ENCODE measurements around the gene MRPS5.

Gene MRPS5

DNA sequence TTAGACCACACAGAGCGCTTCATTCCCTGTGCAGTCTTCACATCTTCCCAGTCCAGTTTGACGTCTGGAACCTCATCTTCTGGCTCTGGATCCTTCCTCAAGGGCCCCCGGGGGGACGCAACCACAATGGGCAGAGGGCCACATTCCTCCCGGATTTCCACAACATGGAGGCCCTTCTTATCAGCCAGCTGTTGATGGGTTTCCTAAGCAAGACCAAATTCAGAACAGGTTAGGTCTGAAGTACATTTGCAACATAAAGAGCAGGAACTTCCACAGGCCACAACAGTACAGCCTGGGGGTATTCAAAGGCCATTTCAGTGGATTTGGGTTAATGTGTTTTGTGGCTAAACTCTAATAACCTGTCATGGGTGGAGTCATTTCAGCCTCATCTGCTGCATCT is 34.2 kb downstream of the MRPS5 start:
- no peak for DNase-seq

DNA sequence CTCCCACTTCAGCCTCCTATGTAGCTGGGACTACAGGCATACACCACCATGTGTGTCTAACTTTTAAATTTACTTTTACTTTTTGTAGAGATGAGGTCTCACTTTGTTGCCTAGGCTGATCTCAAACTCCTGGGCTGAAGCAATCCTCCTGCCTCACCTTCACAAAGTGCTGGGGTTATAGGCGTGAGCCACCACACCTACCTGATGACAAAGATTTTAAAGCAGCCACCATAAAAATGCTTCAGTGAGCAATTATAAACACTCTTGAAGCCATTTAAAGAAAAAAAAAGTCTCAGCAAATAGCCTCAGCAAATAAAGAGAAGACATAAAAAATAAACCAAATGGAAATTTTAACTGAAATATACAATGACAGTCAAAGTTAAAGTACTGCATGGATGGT is 35.6 kb downstream of the MRPS5 start:
- no peak for DNase-seq

DNA sequence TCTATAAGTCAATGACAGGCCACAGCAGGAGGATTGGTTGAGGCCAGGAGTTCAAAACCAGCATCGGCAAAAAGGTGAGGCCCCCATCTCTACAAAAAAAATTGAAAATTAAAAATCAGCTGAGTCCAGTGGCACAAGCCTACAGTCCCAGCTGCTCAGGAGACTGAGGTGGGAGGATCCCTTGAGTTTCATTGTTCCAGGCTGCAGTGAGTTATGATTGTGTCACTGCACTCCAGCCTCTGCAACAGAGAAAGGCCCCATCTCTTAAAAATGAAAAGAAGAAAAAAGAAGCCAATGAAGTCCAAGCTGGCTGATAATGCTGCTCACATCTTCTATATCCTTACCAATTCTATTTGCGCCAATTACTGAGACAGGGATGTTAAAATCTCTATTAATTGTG is 39.1 kb downstream of the MRPS5 start:
- DNase-seq, result no peak

DNA sequence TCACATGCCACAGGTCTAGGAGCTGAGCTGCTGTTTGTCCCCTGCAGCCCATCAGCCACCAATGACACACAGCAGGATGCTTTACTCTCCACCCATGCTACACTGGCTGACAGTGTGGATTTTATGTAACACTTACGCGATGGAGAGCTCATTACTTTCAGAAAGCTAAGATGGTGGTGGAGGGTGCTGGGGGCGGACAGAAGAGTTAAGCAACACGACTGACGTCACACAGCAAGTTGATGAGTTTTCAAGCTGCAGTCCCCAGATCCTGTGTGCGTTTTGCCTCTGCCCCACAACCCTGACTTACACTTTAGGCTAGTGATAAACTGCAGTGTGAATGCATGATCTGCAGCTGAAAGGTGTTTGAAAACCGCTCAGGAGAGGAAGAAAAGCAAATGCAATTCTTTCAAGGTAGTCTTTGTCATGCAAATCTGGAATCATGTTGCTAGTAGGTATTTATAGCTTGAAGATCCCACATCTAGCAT is 42.4 kb downstream of the MRPS5 start:
- DNase-seq, result no peak

DNA sequence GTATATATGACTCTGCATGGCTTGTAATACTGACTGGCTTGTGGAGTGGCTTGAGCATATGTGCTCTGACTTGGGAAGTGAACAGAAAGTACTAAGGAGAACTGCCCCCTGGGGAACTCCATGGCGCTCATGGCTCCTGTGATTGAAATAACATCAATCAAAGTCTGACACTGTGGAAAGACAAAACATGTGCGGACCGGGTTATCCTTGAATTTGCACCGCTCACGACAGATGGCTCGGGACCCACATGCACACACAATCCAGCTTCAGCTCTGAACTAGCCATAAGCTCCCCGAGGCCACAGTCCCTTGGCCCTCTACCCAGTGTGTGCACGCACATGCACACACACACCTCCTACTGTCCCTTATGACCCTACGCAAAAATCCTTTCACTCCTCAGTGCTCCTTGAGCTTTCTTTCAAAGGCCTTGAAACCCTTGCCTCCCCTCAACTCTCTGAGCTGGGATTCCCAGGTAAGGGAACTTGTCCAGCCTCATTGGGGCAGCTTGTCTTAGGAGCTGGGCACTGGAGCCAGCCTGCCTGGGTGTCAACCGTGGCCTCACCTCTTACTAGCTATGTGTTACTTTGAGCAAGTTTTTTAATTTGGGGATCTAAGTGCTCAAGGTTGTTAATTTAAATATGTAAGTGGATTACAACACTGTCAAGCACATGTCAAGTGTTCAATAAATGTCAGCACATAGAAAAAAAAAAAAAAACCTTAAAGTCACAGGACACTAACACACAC is 43.6 kb downstream of the MRPS5 start:
- no peak for DNase-seq

DNA sequence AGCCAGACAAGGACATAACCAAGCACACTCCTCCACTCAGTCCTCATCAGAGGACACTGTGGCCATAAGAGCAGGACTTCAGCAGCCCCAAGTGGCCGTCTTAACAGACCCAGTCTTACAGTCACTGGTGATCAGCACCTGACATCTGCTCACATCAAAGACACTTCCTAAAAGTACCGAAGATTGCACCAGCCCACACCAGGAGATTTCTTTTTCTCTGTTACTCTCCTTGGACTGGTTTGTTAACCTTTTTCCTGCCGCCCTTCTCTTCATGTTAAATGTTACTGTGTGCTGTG is 44.1 kb downstream of the MRPS5 start:
- DNase-seq, result no peak

DNA sequence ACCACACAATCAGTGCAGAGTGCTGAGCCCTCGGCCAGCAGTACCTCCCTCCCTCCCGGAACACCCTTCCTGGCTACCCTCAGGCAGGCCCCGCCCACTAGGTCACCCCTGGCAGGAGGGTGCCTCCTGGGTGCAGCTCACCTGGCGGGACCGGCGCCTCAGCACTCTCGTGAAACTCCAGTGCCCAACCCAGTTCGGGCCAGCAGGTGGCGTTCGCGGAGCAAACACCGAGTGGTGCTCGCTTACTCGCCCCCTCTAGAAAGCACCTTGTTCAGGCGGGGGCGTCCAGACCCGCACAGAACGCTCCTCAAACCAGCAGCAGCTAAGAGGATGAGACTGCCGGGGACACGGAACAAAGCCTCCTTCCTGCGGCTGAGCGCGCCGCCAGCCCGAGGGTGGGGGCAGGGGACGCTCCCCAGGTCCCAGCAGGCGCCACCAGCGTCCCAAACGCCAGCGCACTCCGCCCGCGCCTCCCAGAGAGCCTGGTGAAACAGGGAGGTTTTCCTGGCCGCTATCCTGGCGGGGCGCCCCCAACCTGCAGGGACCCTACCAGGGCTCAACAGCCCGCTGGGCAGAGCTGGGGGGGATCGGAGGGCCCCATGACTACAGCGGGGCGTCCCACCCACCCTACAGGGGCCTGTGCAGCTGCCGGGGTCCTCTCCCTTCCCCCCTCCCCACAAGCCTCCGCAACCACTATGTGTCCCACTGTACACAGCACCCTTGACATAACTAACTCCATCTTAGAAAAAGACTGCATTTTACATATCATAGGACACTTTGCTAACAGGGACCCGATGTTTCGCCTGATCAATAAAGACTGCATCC is 44.7 kb downstream of the MRPS5 start:
- DNase-seq, result peak; percentile 53

DNA sequence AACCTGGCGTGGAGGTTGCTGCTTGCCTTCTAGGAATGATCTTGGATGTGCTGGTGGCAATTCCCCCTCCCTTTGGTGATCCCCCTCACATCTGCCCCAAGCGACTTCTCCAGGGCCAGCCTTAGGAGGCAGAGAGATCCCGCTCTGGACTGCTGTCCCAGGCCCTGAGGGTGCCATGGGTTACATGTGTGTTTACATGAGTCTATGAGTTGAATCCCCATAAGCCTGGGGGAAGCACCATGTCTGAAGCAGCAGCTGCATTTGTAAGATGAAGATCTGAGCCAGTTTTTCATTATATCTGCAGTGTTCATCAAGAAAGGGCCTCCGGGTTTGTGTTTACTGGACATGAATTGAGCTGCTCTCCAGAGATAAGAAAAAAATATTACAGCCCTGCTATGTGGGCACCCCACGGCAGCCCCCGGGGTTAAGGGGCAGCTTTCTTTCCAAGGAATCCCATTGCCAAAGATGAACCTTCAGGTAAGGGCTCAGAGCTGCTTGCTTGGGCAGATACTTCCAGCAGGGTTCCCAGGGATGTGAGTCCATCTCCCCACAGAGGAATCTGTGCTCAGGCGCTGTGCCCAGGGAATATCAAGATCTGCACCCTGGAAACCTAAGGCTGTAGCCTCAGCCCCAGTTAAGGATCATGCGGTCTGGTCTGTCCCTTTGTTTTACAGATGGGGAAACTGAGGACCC is 46.0 kb downstream of the MRPS5 start:
- no peak for DNase-seq

DNA sequence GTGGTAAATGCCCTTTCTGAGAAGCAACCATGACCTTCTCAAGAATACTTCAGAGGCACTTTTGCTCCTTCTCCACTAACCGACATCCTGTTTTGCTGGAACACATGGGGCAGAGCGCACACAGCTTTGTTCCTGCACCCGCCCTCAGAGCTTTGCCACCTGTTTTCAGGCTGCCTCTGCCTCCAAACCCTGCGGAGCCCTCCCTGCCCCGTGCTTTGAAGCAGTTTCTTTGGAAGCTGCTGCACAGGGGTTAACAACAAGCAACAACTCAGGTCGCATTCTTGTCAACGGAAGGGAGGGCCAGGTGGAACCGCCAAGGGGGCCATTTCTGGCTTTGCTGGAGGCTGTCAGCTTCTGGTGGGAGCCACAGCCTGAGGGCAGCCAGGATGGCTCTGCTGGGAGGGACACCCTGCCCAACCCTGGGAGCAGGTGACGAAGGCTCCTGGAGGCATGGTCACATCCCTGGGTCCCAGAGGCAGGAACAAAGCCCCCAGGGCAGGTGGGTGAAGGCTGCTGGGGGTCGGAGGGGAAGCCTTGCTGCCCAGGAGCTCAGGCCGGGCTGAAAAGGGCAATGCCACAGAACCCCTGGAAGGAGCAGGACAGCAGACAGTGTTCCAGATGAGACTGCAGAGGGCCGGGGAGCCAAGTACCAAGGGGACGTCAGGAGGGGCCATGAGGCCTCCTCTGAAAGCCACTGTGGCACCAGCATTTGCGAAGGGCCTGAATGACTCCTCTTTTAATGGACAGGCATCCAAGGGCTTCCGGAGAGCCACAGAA is 46.8 kb downstream of the MRPS5 start:
- DNase-seq, result no peak

DNA sequence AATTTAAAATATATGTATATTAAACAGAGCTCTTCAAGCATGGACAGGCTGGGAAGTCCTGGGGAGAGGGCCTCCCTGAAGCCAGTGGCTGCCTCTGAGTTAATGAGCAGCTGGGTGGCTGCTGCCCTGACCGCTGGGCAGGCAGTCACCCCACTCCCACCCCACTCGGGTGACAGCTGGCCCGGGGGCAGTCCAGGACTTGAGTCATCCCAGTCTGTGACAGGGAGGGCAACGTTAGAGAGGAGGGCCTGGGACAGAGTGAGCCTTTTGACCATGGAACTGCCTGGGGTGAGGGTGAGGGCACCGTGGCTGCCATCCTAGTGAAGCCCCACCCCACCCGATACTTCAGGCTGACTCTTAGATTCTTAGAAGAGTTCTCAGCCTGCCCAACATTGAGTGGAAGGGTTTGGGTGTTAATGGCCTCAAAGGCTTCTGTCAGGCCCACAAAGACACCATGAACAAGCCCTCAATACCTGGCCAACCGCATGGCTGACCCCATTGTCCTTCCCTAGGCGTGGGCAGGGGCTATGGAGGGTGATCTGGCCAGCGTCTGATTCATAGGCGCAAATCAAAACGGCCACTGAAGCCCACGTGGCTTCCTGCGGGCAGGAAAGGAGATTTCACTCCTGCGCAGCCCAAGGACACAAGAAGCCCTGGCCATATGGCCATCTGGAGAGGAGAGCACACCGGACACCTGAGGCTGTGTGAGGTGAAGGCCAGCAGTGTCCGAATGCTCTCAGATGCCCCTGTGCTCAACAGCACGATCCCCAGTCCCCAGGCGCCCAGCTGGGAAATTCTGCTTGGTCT is 47.5 kb downstream of the MRPS5 start:
- DNase-seq, result no peak

DNA sequence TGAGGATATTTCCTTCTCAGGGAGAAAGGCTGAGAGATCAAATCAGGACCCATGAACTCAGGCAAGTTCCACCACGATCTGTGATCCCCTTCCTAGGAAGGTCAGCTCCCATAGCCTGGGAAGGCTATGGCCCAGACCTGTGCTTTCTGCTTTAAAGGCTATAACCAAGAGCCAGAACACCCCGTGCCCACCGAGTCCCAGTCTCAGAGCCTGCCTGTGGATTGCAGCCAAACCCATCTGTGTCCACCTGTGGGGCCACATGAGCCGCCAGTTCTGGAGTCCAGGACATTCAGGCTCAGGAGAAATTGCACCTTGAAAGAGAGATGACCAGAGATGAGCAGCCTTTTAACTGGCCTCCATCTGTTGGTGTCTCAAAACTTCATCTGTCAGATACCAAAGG is 49.2 kb downstream of the MRPS5 start:
- no peak for DNase-seq

DNA sequence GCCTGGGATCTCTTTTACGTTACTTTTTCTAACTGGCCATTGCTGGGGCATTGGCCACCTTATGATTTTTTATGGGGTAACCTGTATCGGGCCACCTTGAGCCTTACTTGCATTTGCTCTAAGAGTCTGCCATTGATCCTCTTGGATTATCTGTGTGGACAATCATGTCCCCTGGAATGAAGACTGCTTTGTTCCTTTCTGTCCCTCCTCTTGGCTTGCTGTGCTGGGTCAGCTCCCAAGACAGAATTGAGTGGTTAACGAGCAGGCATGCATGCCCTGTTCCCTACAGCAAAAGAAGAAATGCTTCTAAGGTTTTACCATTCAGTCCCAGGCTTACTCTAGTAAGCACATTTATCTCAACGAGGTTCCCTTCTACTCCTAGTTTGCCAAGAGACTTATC is 49.8 kb downstream of the MRPS5 start:
- DNase-seq, result no peak

DNA sequence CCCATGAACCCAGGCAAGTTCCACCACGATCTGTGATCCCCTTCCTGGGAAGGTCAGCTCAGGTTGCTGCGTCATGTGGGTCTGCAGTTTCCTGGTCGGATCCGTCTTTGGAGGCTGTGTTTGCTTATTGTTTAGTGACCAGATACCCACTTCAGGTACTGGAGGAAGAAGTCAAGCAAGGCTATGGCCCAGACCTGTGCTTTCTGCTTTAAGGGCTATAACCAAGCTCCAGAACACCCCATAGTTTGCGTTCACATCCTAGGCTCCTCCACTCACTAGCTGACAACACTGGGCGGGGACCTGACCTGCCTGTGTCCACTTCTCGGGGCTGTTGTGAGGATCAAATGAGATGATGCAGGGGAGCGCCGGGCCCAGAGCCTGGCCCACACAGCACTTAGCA is 52.1 kb downstream of the MRPS5 start:
- DNase-seq, result no peak

DNA sequence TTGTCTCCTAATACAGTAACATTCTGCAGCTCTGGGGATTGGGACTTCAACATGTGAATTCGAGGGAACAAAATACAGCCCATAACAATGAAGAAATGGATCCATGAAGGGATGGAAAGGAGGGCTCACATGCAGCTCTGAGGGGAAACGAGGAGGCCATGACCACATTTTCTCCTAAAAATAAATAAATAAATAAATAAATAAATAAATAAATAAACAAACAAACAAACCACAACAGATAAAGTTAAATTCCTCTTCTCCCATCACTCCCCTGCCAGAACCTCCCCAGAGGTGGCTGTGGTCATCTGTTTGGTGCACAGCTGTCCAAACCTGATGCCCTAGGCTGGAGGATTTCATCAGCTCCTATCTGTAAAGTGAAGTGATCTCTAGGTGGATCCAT is 53.4 kb downstream of the MRPS5 start:
- DNase-seq, result no peak

DNA sequence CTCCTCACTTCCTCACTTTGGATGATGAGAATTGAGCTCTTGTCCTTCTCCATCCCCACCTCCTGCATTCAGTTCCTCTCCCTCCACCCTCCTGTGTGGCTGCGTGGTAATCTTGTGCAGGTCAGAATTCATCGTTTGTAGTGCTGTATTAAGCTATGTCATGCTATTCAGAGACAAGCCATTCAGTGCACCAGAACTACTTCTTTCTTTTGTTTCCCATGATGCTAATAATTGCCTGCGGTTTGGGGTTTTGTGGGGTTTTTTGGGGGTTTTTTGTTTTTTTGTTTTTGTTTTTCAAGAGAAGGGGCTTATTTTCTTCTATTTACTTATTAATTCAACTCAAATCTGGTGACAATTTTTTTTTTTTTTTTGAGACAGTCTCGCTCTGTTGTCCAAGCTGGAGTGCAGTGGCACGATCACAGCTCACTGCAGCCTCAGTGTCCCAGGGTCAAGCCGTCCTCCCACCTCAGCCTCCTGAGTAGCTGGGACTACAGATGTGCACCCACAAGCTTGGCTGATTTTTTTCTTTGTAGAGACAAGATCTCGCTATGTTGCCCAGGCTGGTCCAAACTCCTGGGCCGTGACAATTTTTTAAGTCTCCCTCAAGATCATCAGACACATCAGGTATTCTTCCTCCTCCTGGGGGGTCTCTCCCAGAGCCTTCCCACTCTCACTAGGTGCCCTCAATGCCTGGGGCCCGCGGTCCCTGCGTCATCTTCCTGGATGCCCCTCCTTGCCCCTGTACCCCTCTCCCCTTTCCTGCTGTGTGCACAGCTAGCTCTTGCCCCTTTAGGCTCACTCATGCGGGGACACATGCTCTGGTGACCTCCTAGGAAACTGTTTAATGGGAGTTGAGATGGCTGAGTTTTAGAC is 58.3 kb downstream of the MRPS5 start:
- DNase-seq, result no peak

DNA sequence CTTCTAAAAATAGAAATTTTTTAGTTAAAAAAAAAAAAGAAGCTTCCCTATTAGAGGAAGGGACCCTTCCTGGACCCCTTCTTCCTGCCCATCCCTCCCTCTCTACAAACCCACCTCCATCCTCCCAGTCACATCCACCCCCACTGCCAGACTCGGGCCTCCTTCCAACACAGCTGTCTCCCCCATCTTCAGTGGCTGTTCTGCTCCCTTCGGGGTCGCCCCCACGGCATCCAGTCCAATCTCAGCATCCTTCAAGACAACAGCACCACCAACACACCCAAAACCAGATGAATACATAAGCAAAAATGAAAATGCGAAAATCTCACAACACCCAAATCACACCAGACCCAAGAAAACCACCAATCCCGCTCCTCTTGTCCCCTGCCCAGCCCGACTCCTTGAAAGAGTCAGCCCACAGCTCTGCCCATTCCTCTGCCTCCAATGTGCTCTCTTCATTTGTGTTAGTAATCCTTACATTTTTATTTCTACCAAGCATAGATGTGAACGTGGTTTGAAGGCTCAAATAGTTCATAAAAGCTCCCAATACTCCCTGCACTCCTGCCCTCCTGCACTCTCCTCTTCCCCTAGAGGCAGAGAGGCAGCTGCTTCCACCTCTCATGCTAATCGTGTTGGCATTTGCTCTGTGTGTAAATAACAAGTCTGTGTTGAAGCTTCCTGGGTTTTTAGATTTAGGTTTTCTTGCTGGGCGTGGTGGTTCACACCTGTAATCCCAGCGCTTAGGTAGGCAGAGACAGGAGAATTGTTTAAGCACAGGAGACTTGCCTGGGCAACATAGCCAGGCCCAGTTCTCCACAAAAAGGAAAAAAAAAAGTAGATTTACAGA is 59.1 kb downstream of the MRPS5 start:
- DNase-seq, result no peak

DNA sequence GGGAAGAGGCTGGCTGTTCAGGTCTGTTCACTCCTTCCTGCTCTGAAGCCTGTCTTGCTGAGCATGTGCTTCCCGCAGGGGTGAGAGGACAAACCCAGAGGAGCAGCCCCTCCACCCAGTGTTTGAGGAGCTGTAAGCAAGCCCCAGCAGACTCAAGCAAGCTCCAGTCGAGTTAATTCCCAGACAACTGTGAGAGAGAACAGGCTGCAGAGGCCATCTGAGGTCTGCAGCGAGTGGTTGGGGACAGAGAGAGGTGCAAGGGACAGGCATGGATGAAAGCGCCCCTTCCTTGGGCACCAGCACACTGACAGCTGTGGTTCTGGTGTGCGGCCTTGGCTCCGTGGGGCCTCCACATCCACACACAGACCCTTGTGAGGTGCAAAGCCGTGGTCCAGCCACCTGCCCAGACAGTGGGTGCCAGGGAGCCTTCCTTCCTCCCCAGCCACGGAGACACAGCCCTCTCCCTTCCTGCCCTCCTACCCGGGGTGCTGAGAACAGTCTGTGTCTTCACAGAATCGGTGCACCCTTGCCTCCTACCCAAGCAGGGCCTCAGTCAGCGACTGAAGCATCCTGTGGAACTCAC is 59.9 kb downstream of the MRPS5 start:
- no peak for DNase-seq

DNA sequence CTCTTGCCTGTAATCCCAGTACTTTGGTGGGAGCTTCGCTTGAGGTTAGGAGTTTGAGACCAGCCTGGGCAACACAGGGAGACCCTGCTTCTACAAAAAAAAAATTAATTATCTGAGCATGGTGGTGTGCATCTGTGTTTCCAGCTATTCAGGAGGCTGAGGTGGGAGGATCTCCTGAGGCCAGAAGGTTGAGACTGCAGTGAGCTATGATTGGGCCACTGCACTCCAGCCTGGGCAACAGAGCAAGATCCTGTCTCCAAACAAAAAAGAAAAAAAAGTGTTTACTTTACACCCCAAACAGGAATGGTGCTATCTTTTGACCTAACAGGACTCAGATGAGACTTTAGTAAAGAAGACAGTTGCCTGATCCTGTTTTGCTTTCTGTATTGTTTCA is 60.5 kb downstream of the MRPS5 start:
- no peak for DNase-seq

DNA sequence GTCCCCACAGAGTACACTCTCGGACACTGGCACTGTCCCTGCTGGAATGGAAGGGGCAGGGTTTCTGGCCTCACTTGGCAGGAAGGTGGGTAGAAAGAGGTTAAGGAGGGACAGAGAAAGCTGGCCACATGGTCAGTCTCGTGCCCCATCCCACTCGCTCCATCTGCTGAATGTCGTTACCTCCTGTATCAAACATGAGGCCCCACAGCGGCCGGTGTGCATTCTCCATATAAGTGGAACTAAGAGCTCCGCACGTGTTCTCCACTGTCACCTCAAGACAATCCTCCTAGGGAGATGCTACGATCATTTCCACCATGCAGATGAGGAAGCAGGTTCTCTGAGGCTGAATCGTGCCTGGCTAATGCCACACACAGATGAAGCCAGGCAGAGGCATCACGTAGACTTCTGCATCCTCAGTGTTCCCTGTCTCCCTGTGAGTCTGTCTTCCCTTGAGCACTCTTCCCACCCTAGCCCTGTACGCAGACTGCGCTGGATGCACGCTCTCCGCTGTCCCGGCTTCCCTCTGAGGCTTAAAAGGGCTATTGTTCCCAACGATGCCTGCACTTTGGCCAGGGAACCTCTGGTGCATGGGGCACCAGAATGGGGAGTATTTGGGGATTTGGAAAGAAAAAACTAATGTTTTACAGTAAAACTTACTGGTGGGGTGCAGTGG is 61.0 kb downstream of the MRPS5 start:
- DNase-seq, result no peak

All from fibroblast of skin of back (primary cell).